Peyer's patch (tissue), 4 donors: ENCODE measurements around the gene VTI1B.
"Not testable (repeated sequence)": the region's sequence is repeated elsewhere in the genome, so short reads cannot be mapped to it uniquely, and the experiment has no call there.

Source experiments
- CTCF ChIP-seq, 6 experiments: fragments of 450-650 bp in 4 of 6; fragments of 200-600 bp in 2 of 6; sonication (generic) in 1 of 6; IDR thresholded peaks; one replicate each; pipeline ENCODE4 v1.5.1; 2017 to 2019; ENCODE audit warnings: antibody characterized with exemption in 6 of 6, mild to moderate bottlenecking in 3 of 6, moderate library complexity in 1 of 6
- POLR2A ChIP-seq, 2 donors: fragments of 450-650 bp; IDR thresholded peaks; one replicate each; pipeline ENCODE4 v1.5.1; 2017; ENCODE audit warnings: antibody characterized with exemption in 2 of 2, mild to moderate bottlenecking in 2 of 2, moderate library complexity in 2 of 2

DNA sequence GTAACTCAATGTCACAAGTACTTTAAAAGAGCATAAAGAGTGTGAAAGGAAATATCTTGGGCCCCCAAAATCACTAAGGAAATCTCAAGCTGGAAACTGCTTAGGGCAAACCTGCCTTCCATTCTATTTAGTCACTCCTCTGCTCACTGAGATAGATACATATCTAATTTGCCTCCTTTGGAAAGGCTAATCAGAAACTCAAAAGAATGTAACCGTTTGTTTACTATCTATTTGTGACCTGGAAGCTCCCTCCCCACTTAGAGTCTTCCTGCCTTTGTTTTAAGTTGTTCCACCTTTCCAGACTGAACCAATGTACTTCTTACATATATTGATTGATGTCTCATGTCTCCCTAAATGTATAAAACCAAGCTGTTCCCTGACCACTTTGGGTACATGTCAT, 35.4 kb upstream of the VTI1B start:
- TF ChIP-seq CTCF, POLR2A (IDR thresholded peaks at IDR 0.05): not testable (repeated sequence)
